ENCODE data around the gene EFNA5.

GRCh38 chr5:107519900-107520354 is 150.8 kb downstream of the EFNA5 start:
- TF ChIP-seq POLR2AphosphoS5 (IDR thresholded peaks at IDR 0.05; ENCODE audit: low read depth, low read length), result no peak
- TF ChIP-seq POLR2A (IDR thresholded peaks at IDR 0.05; ENCODE audit: insufficient read depth in 1 of 2, low read depth in 2 of 2, low read length in 2 of 2), result no peak
- TF ChIP-seq, protein P1, sequence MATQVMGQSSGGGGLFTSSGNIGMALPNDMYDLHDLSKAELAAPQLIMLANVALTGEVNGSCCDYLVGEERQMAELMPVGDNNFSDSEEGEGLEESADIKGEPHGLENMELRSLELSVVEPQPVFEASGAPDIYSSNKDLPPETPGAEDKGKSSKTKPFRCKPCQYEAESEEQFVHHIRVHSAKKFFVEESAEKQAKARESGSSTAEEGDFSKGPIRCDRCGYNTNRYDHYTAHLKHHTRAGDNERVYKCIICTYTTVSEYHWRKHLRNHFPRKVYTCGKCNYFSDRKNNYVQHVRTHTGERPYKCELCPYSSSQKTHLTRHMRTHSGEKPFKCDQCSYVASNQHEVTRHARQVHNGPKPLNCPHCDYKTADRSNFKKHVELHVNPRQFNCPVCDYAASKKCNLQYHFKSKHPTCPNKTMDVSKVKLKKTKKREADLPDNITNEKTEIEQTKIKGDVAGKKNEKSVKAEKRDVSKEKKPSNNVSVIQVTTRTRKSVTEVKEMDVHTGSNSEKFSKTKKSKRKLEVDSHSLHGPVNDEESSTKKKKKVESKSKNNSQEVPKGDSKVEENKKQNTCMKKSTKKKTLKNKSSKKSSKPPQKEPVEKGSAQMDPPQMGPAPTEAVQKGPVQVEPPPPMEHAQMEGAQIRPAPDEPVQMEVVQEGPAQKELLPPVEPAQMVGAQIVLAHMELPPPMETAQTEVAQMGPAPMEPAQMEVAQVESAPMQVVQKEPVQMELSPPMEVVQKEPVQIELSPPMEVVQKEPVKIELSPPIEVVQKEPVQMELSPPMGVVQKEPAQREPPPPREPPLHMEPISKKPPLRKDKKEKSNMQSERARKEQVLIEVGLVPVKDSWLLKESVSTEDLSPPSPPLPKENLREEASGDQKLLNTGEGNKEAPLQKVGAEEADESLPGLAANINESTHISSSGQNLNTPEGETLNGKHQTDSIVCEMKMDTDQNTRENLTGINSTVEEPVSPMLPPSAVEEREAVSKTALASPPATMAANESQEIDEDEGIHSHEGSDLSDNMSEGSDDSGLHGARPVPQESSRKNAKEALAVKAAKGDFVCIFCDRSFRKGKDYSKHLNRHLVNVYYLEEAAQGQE (IDR thresholded peaks at IDR 0.05; ENCODE audit: borderline replicate concordance in 1 of 2, low read depth in 1 of 2, low read length in 2 of 2), result no peak

Data from HepG2 (cell line).